Body of pancreas (tissue), 4 donors: ENCODE results near the gene RHOBTB3.

Source experiments
- CTCF ChIP-seq, 7 experiments: fragments of 450-650 bp in 4 of 7; fragments of 200-600 bp in 3 of 7; sonication (generic) in 3 of 7; IDR thresholded peaks; one replicate each; pipeline ENCODE4 v1.5.1; 2016 to 2019; ENCODE audit warnings: antibody characterized with exemption in 7 of 7
- POLR2A ChIP-seq, 3 donors: fragments of 450-650 bp; IDR thresholded peaks; one replicate each; pipeline ENCODE4 v1.6.1; 2016; ENCODE audit warnings: antibody characterized with exemption in 3 of 3, mild to moderate bottlenecking in 2 of 3

GRCh38 chr5:95761771-95762651, 30.9 kb downstream of the RHOBTB3 start:
- TF ChIP-seq POLR2A (IDR thresholded peaks at IDR 0.05) = no peak
- TF ChIP-seq CTCF (IDR thresholded peaks at IDR 0.05) = no peak
